ENCODE measurements around the gene TRIM38. TPM values are rescaled to one million over a fixed set of nuclear protein-coding genes. Genes with fewer than 3 reads are reported as not detected.

TRIM38 gene
- total and polyA plus RNA-seq, 2 of the 13 experiments (the other 11 are each of a cell fraction or from before 2014, with no cell fraction given): 2.5 to 3.1 TPM

DNA sequence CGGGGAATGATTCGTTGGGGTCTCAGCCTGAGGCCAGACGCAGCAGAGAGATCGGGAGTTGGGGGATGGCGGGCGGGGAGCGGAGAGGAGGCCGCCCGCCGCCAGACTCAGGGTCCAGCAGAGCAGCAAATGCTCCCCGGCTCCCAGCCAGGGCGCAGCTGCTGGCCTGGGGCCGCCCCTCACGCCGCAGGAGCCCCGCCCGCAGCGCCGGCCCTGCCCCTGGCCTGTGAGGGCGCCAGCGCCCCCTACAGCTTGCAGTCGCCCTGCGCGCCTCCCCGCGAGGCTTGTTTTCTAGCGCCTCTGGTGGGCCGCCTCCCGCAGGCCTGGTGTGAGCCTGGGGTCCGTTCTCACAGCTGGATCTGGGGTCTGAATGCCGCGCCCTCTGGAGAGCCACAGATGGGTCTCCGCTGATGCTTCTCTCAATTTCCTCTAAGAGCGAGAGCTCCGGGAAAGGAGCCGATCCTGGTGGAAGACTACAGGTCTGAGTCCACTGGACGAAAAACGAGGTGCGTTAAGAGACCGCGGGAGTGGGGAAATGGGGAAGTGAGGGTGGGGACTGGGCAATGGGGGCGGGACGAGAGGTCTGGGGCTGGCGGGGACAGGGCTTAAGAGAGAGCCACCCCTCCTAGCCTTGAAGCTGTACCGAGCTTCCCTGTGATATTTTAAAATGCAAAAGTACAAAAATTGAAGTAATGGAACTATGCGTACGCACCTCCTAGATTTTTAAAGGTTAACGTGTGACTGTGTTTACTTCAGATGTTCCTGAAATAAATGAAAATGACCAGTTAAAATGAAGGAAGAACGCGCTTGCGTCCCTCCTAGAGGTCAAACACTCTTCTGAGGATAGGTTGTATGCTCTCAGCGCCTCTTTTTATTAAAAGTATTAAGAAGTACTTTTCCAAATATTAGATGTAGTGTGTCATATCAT lies 30.1 kb downstream of the TRIM38 start (continued):
- TF ChIP-seq U2AF1 (optimal IDR thresholded peaks at IDR 0.05; ENCODE audit: low read depth, low read length) (peak; percentile 98), ZNF557 (CRISPR knock-in tag; IDR thresholded peaks at IDR 0.05) (peak; percentile 88; the same call in 1 of the 2 replicates), KLF16 (CRISPR knock-in tag; IDR thresholded peaks at IDR 0.05) (peak in 1 of 2 experiments; percentile 95; a peak in 2 of 4 replicates), HNRNPL (IDR thresholded peaks at IDR 0.05; ENCODE audit: low read depth, low read length) (peak; percentile 67; the same call in 1 of the 2 replicates), ZNF660 (CRISPR knock-in tag; IDR thresholded peaks at IDR 0.05; ENCODE audit: borderline replicate concordance, low read depth) (no peak), MAFK (conservative IDR thresholded peaks at IDR 0.05 in 1 of 2, IDR thresholded peaks at IDR 0.05 in 1 of 2; ENCODE audit: low read length in 2 of 2) (no peak), ATF7 (IDR thresholded peaks at IDR 0.05) (no peak), ATF7 (CRISPR knock-in tag; IDR thresholded peaks at IDR 0.05) (no peak), ZNF292 (CRISPR knock-in tag; IDR thresholded peaks at IDR 0.05; ENCODE audit: borderline replicate concordance, low read depth) (no peak), ZNF605 (CRISPR knock-in tag; IDR thresholded peaks at IDR 0.05) (peak; percentile 16; the same call in 1 of the 2 replicates), PRMT3 (CRISPR knock-in tag; IDR thresholded peaks at IDR 0.05; ENCODE audit: borderline replicate concordance, low read depth) (no peak), SRF (IDR thresholded peaks at IDR 0.05; ENCODE audit: low read depth, low read length) (0 out of 2 replicates have a peak, but pooled peaks have one; percentile 44), ZNF569 (CRISPR knock-in tag; IDR thresholded peaks at IDR 0.05; ENCODE audit: borderline replicate concordance) (peak; percentile 82; the same call in 1 of the 2 replicates), MIXL1 (CRISPR knock-in tag; IDR thresholded peaks at IDR 0.05) (peak; percentile 69; the same call in 1 of the 2 replicates), NFKB2 (CRISPR knock-in tag; IDR thresholded peaks at IDR 0.05; ENCODE audit: borderline replicate concordance) (peak; percentile 85), ZKSCAN5 (CRISPR knock-in tag; IDR thresholded peaks at IDR 0.05) (0 out of 2 replicates have a peak, but pooled peaks have one; percentile 33), POGZ (CRISPR knock-in tag; IDR thresholded peaks at IDR 0.05) (peak; percentile 85), MLLT10 (CRISPR knock-in tag; IDR thresholded peaks at IDR 0.05) (no peak), MLX (CRISPR knock-in tag; IDR thresholded peaks at IDR 0.05) (0 out of 2 replicates have a peak, but pooled peaks have one; percentile 48), ZNF678 (CRISPR knock-in tag; IDR thresholded peaks at IDR 0.05) (no peak; the same call in 1 of the 2 replicates), MEF2D (CRISPR knock-in tag; IDR thresholded peaks at IDR 0.05) (peak; percentile 81)
- TF ChIP-seq, protein P1, sequence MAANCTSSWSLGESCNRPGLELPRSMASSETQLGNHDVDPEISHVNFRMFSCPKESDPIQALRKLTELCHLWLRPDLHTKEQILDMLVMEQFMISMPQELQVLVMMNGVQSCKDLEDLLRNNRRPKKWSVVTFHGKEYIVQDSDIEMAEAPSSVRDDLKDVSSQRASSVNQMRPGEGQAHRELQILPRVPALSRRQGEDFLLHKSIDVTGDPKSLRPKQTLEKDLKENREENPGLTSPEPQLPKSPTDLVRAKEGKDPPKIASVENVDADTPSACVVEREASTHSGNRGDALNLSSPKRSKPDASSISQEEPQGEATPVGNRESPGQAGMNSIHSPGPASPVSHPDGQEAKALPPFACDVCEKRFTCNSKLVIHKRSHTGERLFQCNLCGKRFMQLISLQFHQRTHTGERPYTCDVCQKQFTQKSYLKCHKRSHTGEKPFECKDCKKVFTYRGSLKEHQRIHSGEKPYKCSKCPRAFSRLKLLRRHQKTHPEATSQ (CRISPR knock-in tag; IDR thresholded peaks at IDR 0.05; ENCODE audit: borderline replicate concordance): peak; percentile 97; the same call in 1 of the 2 replicates
- TF ChIP-seq, protein P2, sequence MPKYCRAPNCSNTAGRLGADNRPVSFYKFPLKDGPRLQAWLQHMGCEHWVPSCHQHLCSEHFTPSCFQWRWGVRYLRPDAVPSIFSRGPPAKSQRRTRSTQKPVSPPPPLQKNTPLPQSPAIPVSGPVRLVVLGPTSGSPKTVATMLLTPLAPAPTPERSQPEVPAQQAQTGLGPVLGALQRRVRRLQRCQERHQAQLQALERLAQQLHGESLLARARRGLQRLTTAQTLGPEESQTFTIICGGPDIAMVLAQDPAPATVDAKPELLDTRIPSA (CRISPR knock-in tag; IDR thresholded peaks at IDR 0.05; ENCODE audit: borderline replicate concordance): no peak
- TF ChIP-seq, protein P3, sequence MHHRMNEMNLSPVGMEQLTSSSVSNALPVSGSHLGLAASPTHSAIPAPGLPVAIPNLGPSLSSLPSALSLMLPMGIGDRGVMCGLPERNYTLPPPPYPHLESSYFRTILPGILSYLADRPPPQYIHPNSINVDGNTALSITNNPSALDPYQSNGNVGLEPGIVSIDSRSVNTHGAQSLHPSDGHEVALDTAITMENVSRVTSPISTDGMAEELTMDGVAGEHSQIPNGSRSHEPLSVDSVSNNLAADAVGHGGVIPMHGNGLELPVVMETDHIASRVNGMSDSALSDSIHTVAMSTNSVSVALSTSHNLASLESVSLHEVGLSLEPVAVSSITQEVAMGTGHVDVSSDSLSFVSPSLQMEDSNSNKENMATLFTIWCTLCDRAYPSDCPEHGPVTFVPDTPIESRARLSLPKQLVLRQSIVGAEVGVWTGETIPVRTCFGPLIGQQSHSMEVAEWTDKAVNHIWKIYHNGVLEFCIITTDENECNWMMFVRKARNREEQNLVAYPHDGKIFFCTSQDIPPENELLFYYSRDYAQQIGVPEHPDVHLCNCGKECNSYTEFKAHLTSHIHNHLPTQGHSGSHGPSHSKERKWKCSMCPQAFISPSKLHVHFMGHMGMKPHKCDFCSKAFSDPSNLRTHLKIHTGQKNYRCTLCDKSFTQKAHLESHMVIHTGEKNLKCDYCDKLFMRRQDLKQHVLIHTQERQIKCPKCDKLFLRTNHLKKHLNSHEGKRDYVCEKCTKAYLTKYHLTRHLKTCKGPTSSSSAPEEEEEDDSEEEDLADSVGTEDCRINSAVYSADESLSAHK (CRISPR knock-in tag; IDR thresholded peaks at IDR 0.05; ENCODE audit: borderline replicate concordance): no peak; the same call in 1 of the 2 replicates
